HUES64 (cell line): ENCODE results near the gene CREBBP.

Source experiments
- H3K27ac ChIP-seq: 2 replicates; pipeline ENCODE4 v1.7.0; 2013; ENCODE audit warnings: low read depth, low read length, inconsistent platforms
- H3K27me3 ChIP-seq: 2 replicates; pipeline ENCODE4 v1.6.1; 2013; ENCODE audit warnings: mild to moderate bottlenecking, low read length; ENCODE audit not compliant: insufficient read depth
- H3K36me3 ChIP-seq: 2 replicates; pipeline ENCODE4 v1.6.1; 2013; ENCODE audit warnings: mild to moderate bottlenecking, low read length; ENCODE audit not compliant: insufficient read depth
- H3K4me1 ChIP-seq: 2 replicates; pipeline ENCODE4 v1.6.1; 2013; ENCODE audit warnings: mild to moderate bottlenecking, low read length, moderate library complexity; ENCODE audit not compliant: insufficient read depth
- H3K4me3 ChIP-seq: 2 replicates; pipeline ENCODE4 v1.5.1; 2013; ENCODE audit warnings: mild to moderate bottlenecking, low read length, moderate library complexity
- H3K9ac ChIP-seq: 2 replicates; pipeline ENCODE4 v1.6.1; 2013; ENCODE audit warnings: mild to moderate bottlenecking, low read depth, low read length
- H3K9me3 ChIP-seq: 2 replicates; pipeline ENCODE4 v1.6.1; 2013; ENCODE audit warnings: low read depth, low read length; ENCODE audit not compliant: insufficient read depth
- WGBS: fragments of 150-250, 120-280 bp; methylation state at CpG from one replicate; pipeline ENCODE4 v1.1.7; 2013; ENCODE audit warnings: missing lambda C conversion rate; 5-methylcytosine and 5-hydroxymethylcytosine counted together

Gene CREBBP

GRCh38 chr16:3837851-3838586 lies 42.5 kb downstream of the CREBBP start:
- peaks cover 27% of the 10 kb centered on the region for H3K4me1 ChIP-seq
- H3K27ac ChIP-seq, result no peak overlapping the region
- H3K9me3 ChIP-seq, result 0 out of 2 replicates have a peak, but pooled peaks cover under 1% of the 10 kb centered on the region
- WGBS, result 91% methylated on average over 4 of the region's 5 CpGs
- no peak overlapping the region for H3K4me3 ChIP-seq
- peaks cover 5% of the 10 kb centered on the region; the same call in 1 of the 2 replicates for H3K36me3 ChIP-seq
- H3K27me3 ChIP-seq, result no peaks in the 10 kb centered on the region
- H3K9ac ChIP-seq, result no peak overlapping the region

- Histone ChIP-seq H3K36me3 (peaks cover 5% of the 10 kb centered on the region; the same call in 1 of the 2 replicates), H3K27ac (no peak overlapping the region), H3K9ac (no peak overlapping the region), H3K4me1 (peaks cover 16% of the 10 kb centered on the region), H3K9me3 (peaks cover 8% of the 10 kb centered on the region; the same call in 1 of the 2 replicates), H3K27me3 (no peaks in the 10 kb centered on the region), H3K4me3 (no peak overlapping the region)
- WGBS, result 99% methylated on average over 3 of the region's 4 CpGs
Observed at GRCh38 chr16:3836641-3837040, 43.9 kb downstream of the CREBBP start.

GRCh38 chr16:3835089-3835602 lies 45.4 kb downstream of the CREBBP start:
- no peak overlapping the region for H3K9ac ChIP-seq
- 98% methylated on average over 5 of the region's 7 CpGs for WGBS
- peaks cover 5% of the 10 kb centered on the region; the same call in 1 of the 2 replicates for H3K36me3 ChIP-seq
- no peaks in the 10 kb centered on the region for H3K27me3 ChIP-seq
- peaks cover 8% of the 10 kb centered on the region; the same call in 1 of the 2 replicates for H3K9me3 ChIP-seq
- peaks cover 22% of the 10 kb centered on the region for H3K4me1 ChIP-seq
- no peak overlapping the region for H3K27ac ChIP-seq
- H3K4me3 ChIP-seq, result no peak overlapping the region

- H3K4me1 ChIP-seq, result peaks cover 22% of the 10 kb centered on the region
- H3K27ac ChIP-seq, result no peak overlapping the region
- no peak overlapping the region for H3K4me3 ChIP-seq
- H3K27me3 ChIP-seq, result no peaks in the 10 kb centered on the region
- WGBS, result 100% methylated on average over 3 of the region's 4 CpGs
- H3K9me3 ChIP-seq, result peaks cover 8% of the 10 kb centered on the region; the same call in 1 of the 2 replicates
- no peak overlapping the region for H3K9ac ChIP-seq
- peaks cover 5% of the 10 kb centered on the region; the same call in 1 of the 2 replicates for H3K36me3 ChIP-seq
Observed at GRCh38 chr16:3832668-3833067, 47.8 kb downstream of the CREBBP start.

- H3K36me3 ChIP-seq, result no peaks in the 10 kb centered on the region; the same call in 1 of the 2 replicates
- no peaks in the 10 kb centered on the region for H3K27me3 ChIP-seq
- H3K9ac ChIP-seq, result no peak overlapping the region
- peaks cover 8% of the 10 kb centered on the region; the same call in 1 of the 2 replicates for H3K9me3 ChIP-seq
- H3K4me3 ChIP-seq, result no peak overlapping the region
- WGBS, result 93% methylated on average over 9 of the region's 9 CpGs
- no peak overlapping the region for H3K27ac ChIP-seq
- peaks cover 22% of the 10 kb centered on the region for H3K4me1 ChIP-seq
Observed at GRCh38 chr16:3830625-3831254, 49.8 kb downstream of the CREBBP start.

GRCh38 chr16:3829631-3830536 lies 50.6 kb downstream of the CREBBP start:
- Histone ChIP-seq H3K4me3 (no peak overlapping the region), H3K9ac (no peak overlapping the region), H3K27ac (no peak overlapping the region), H3K27me3 (no peaks in the 10 kb centered on the region), H3K9me3 (peaks cover 8% of the 10 kb centered on the region; the same call in 1 of the 2 replicates), H3K4me1 (peaks cover 22% of the 10 kb centered on the region), H3K36me3 (no peaks in the 10 kb centered on the region; the same call in 1 of the 2 replicates)
- WGBS, result 88% methylated on average over 5 of the region's 6 CpGs

- Histone ChIP-seq H3K9me3 (no peaks in the 10 kb centered on the region), H3K9ac (no peak overlapping the region), H3K4me1 (peaks cover 31% of the 10 kb centered on the region), H3K4me3 (no peak overlapping the region), H3K36me3 (no peaks in the 10 kb centered on the region), H3K27ac (no peak overlapping the region), H3K27me3 (no peaks in the 10 kb centered on the region)
- WGBS, result 100% methylated on average over 4 of the region's 4 CpGs
Observed at GRCh38 chr16:3825940-3826339, 54.6 kb downstream of the CREBBP start.

GRCh38 chr16:3825103-3825502 lies 55.4 kb downstream of the CREBBP start:
- Histone ChIP-seq H3K4me3 (no peak overlapping the region), H3K9me3 (no peaks in the 10 kb centered on the region), H3K9ac (no peak overlapping the region), H3K36me3 (no peaks in the 10 kb centered on the region), H3K4me1 (peaks cover 23% of the 10 kb centered on the region), H3K27me3 (no peaks in the 10 kb centered on the region), H3K27ac (no peak overlapping the region)
- WGBS, result no CpG with 5 or more reads among the region's 1 CpG

GRCh38 chr16:3824121-3824795 lies 56.3 kb downstream of the CREBBP start:
- H3K4me1 ChIP-seq, result peaks cover 17% of the 10 kb centered on the region
- H3K36me3 ChIP-seq, result no peaks in the 10 kb centered on the region
- H3K9me3 ChIP-seq, result no peaks in the 10 kb centered on the region
- H3K9ac ChIP-seq, result no peak overlapping the region
- H3K27me3 ChIP-seq, result no peaks in the 10 kb centered on the region
- no peak overlapping the region for H3K27ac ChIP-seq
- WGBS, result 91% methylated on average over 17 of the region's 17 CpGs
- no peak overlapping the region for H3K4me3 ChIP-seq

GRCh38 chr16:3823427-3823826 lies 57.1 kb downstream of the CREBBP start:
- Histone ChIP-seq H3K4me1 (peaks cover 17% of the 10 kb centered on the region), H3K36me3 (no peaks in the 10 kb centered on the region), H3K27me3 (no peaks in the 10 kb centered on the region), H3K4me3 (no peak overlapping the region), H3K27ac (no peak overlapping the region), H3K9me3 (no peaks in the 10 kb centered on the region), H3K9ac (no peak overlapping the region)
- WGBS, result 78% methylated on average over 5 of the region's 5 CpGs
